IMR-90 (cell line): ENCODE results near the gene NOTCH2. TPM values are rescaled to one million over a fixed set of nuclear protein-coding genes. Genes with fewer than 3 reads are reported as not detected.
A peak's percentile ranks its signal among the peaks of the same experiment; 100 is the strongest.

Experiments used
- ATAC-seq: fragments of 200-7000 bp; cut with Tn5 transposase; 2 replicates; pipeline ENCODE4 v1.9.1; 2020; ENCODE audit warnings: low read depth, mild to moderate bottlenecking, moderate library complexity
- BruUV-seq: library from RNA; stranded (reverse); fragments of 400-500 nt; replicated peaks from 2 replicates; lab custom pipeline; 2021; lab: Mats Ljungman, UMichigan
- CTCF ChIA-PET: fragments of 300-600 bp; formaldehyde crosslinking; extraction: SDS; loops from one replicate; lab custom pipeline; 2021; ENCODE audit warnings: antibody characterized with exemption; lab: Yijun Ruan, JAX
- POLR2A ChIA-PET: fragments of 300-600 bp; sonication (Branson Sonifier 250); formaldehyde crosslinking; loops from one replicate; lab custom pipeline; 2022; ENCODE audit warnings: antibody characterized with exemption; ENCODE audit not compliant: unreplicated experiment; lab: Charles Lee
- DNase-seq: peaks from one replicate; pipeline ENCODE4 v3.0.0; 2013
- H2AFZ ChIP-seq: replicated peaks from 2 replicates; pipeline ENCODE3; 2013; ENCODE audit warnings: low read length, mild to moderate bottlenecking; ENCODE audit not compliant: poor library complexity
- H2AK5ac ChIP-seq: 2 replicates; pipeline ENCODE4 v1.6.1; 2013; ENCODE audit warnings: low read depth, low read length, inconsistent platforms
- H2AK9ac ChIP-seq: replicated peaks from 2 replicates; pipeline ENCODE3; 2013; ENCODE audit warnings: mild to moderate bottlenecking, low read depth, low read length, moderate library complexity; ENCODE audit not compliant: poor library complexity
- H2BK120ac ChIP-seq: 2 replicates; pipeline ENCODE4 v1.6.1; 2013; ENCODE audit warnings: low read depth, low read length, inconsistent platforms
- H2BK15ac ChIP-seq: 3 replicates; pipeline ENCODE4 v1.6.1; 2013; ENCODE audit warnings: low read depth, low read length, inconsistent platforms
- H2BK20ac ChIP-seq: 2 replicates; pipeline ENCODE4 v1.6.1; 2013; ENCODE audit warnings: low read depth, mild to moderate bottlenecking, inconsistent platforms, low read length, moderate library complexity
- H2BK5ac ChIP-seq: 2 replicates; pipeline ENCODE4 v1.6.1; 2013; ENCODE audit warnings: mild to moderate bottlenecking, low read depth, low read length, inconsistent platforms; ENCODE audit not compliant: poor library complexity, severe bottlenecking
- H3K14ac ChIP-seq: replicated peaks from 2 replicates; pipeline ENCODE4 v1.6.1; 2013; ENCODE audit warnings: low read depth, low read length, inconsistent platforms
- H3K18ac ChIP-seq: 2 replicates; pipeline ENCODE4 v1.6.1; 2013; ENCODE audit warnings: low read depth, low read length, control low read depth
- H3K23ac ChIP-seq: 2 replicates; pipeline ENCODE4 v1.6.1; 2013; ENCODE audit warnings: low read depth, low read length, inconsistent platforms
- H3K27ac ChIP-seq: 2 replicates; pipeline ENCODE4 v1.5.1; 2013; ENCODE audit warnings: mild to moderate bottlenecking, control low read depth, low read length; ENCODE audit not compliant: insufficient read depth
- H3K27me3 ChIP-seq: 2 replicates; pipeline ENCODE4 v1.6.1; 2013; ENCODE audit warnings: low read length; ENCODE audit not compliant: control insufficient read depth, insufficient read depth
- H3K36me3 ChIP-seq: 2 replicates; pipeline ENCODE4 v1.6.1; 2013; ENCODE audit warnings: low read length, mixed read lengths; ENCODE audit not compliant: control insufficient read depth, insufficient read depth
- H3K4ac ChIP-seq: 2 replicates; pipeline ENCODE4 v1.6.1; 2013; ENCODE audit warnings: low read depth, low read length, inconsistent platforms
- H3K4me1 ChIP-seq: 2 replicates; pipeline ENCODE4 v1.6.1; 2013; ENCODE audit warnings: low read length, mixed read lengths; ENCODE audit not compliant: control insufficient read depth, insufficient read depth
- H3K4me2 ChIP-seq: 2 replicates; pipeline ENCODE4 v1.6.1; 2013; ENCODE audit warnings: low read depth, mild to moderate bottlenecking, control low read depth, low read length, moderate library complexity
- H3K4me3 ChIP-seq: 2 replicates; pipeline ENCODE4 v1.5.1; 2013; ENCODE audit warnings: low read depth, mild to moderate bottlenecking, control low read depth, low read length, moderate library complexity; ENCODE audit not compliant: insufficient read depth
- H3K56ac ChIP-seq: 2 replicates; pipeline ENCODE4 v1.6.1; 2013; ENCODE audit warnings: low read length, inconsistent platforms; ENCODE audit not compliant: insufficient read depth; ENCODE audit errors: extremely low read depth
- H3K79me1 ChIP-seq, 2 experiments: 2 replicates each; pipeline ENCODE4 v1.6.1; 2013; ENCODE audit warnings: low read length in 2 of 2, inconsistent platforms in 1 of 2, low read depth in 1 of 2
- H3K9ac ChIP-seq: 2 replicates; pipeline ENCODE4 v1.6.1; 2013; ENCODE audit warnings: low read depth, low read length, control low read depth
- H3K9me1 ChIP-seq: 2 replicates; pipeline ENCODE4 v1.6.1; 2013; ENCODE audit warnings: low read length, inconsistent platforms; ENCODE audit not compliant: insufficient read depth
- H3K9me3 ChIP-seq: 2 replicates; pipeline ENCODE4 v1.6.1; 2013; ENCODE audit warnings: low read length; ENCODE audit not compliant: control insufficient read depth, insufficient read depth
- H4K20me1 ChIP-seq: 2 replicates; pipeline ENCODE4 v1.6.1; 2013; ENCODE audit warnings: low read length, inconsistent platforms; ENCODE audit not compliant: insufficient read depth
- H4K5ac ChIP-seq: 2 replicates; pipeline ENCODE4 v1.6.1; 2013; ENCODE audit warnings: mild to moderate bottlenecking, low read depth, low read length, control low read depth
- H4K8ac ChIP-seq, 2 experiments: 2 replicates each; pipeline ENCODE4 v1.6.1; 2013; ENCODE audit warnings: low read depth in 2 of 2, low read length in 2 of 2, control low read depth in 1 of 2, inconsistent platforms in 1 of 2
- H4K91ac ChIP-seq: 2 replicates; pipeline ENCODE4 v1.6.1; 2013; ENCODE audit warnings: low read depth, low read length, inconsistent platforms; ENCODE audit not compliant: insufficient read depth
- BHLHE40 ChIP-seq: fragments of 150-350 bp; IDR thresholded peaks from 2 replicates; pipeline ENCODE4 v1.6.1; 2016; ENCODE audit warnings: mild to moderate bottlenecking, low read depth, low read length
- CHD1 ChIP-seq: IDR thresholded peaks from 2 replicates; pipeline ENCODE4 v1.6.1; 2012; ENCODE audit warnings: low read depth, low read length, improper control_type of control experiment
- FOS ChIP-seq: fragments of 150-350 bp; IDR thresholded peaks from 2 replicates; pipeline ENCODE4 v1.6.1; 2016; ENCODE audit warnings: low read depth, low read length
- RAD21 ChIP-seq: IDR thresholded peaks from 2 replicates; pipeline ENCODE4 v1.6.1; 2012; ENCODE audit warnings: low read length, improper control_type of control experiment
- RCOR1 ChIP-seq: IDR thresholded peaks from 2 replicates; pipeline ENCODE4 v1.6.1; 2012; ENCODE audit warnings: mild to moderate bottlenecking, low read length, improper control_type of control experiment; ENCODE audit not compliant: insufficient replicate concordance
- RFX5 ChIP-seq: IDR thresholded peaks from 2 replicates; pipeline ENCODE4 v1.8.0; 2012; ENCODE audit warnings: low read depth, mild to moderate bottlenecking, low read length, moderate library complexity
- SMC3 ChIP-seq: fragments of 150-350 bp; IDR thresholded peaks from 2 replicates; pipeline ENCODE4 v1.6.1; 2016; ENCODE audit warnings: low read depth, mild to moderate bottlenecking, antibody characterized with exemption, low read length, moderate library complexity
- WGBS, 2 experiments: methylation state at CpG; one replicate each; pipeline versions ENCODE4 v1.1.5 to v1.1.7; 2013; ENCODE audit warnings: missing lambda C conversion rate in 2 of 2; ENCODE audit not compliant: insufficient read length in 1 of 2; ENCODE audit errors: extremely low coverage in 2 of 2; 5-methylcytosine and 5-hydroxymethylcytosine counted together
- dilution Hi-C: fragments of 300-500 bp; cut with HindIII; formaldehyde crosslinking; loops from one replicate; pipeline ENCODE4 v1.14.3; 2018; ENCODE audit warnings: low sequenced_read_pairs; ENCODE audit not compliant: unreplicated experiment
- in situ Hi-C: fragments of 300-500 bp; cut with MboI; formaldehyde crosslinking; loops from 3 replicates; pipeline ENCODE4 v1.14.3; 2019; ENCODE audit warnings: low sequenced_read_pairs, inconsistent platforms, mixed read lengths
- intact Hi-C: fragments of 100-400 bp; cut with micrococcal nuclease; formaldehyde crosslinking; loops from 2 replicates; pipeline ENCODE4 v1.10.0; 2022
- polyA plus RNA-seq, 3 experiments: library from polyadenylated mRNA; depleted of rRNA; stranded (reverse); fragments of >200 nt; gene quantifications; 2 replicates each; pipeline ENCODE4 v1.2.3, GENCODE V29; 2012; ENCODE audit warnings: low replicate concordance in 1 of 3
- total RNA-seq: library from RNA; depleted of rRNA; stranded (reverse); fragments of >200 nt; gene quantifications from 2 replicates; pipeline ENCODE4 v1.2.3, GENCODE V29; 2012
- TF ChIP-seq, protein P1 (sequence below): fragments of 150-350 bp; IDR thresholded peaks from 2 replicates; pipeline ENCODE4 v1.6.1; 2017; ENCODE audit warnings: mild to moderate bottlenecking, antibody characterized with exemption, low read length, low read depth

NOTCH2 gene
- total and polyA plus RNA-seq, 2 of the 4 experiments (the other 2 are of a cell fraction), result 40.4 to 131 TPM

- H3K9me1 ChIP-seq, result peaks cover 3% of the 10 kb centered on the region; the same call in 1 of the 2 replicates
- H2BK20ac ChIP-seq, result 0 out of 2 replicates have a peak overlapping the region, but pooled peaks have one; percentile 26
- H3K14ac ChIP-seq, result 0 out of 2 replicates have a peak overlapping the region, but pooled peaks have one; percentile 3
- no peaks in the 10 kb centered on the region for H3K79me1 ChIP-seq
- peak overlapping the region; percentile 4 for H2BK5ac ChIP-seq
- H3K9ac ChIP-seq, result no peak overlapping the region
- no peak overlapping the region for H3K4me3 ChIP-seq
- no peaks in the 10 kb centered on the region for H3K36me3 ChIP-seq
- ChIA-PET POLR2A (no interaction called here), CTCF (interaction anchor here (0.7 to 1.2 kb wide), 3 partner anchors 11 to 75 kb away, joined by 3 to 6 read pairs (median 3); no protein-coding TSS in a partner anchor)
- no peak overlapping the region; the same call in 2 of the 3 replicates for H2BK15ac ChIP-seq
- peak overlapping the region; percentile 11; the same call in 1 of the 2 replicates for H4K91ac ChIP-seq
- dilution Hi-C loops (no loop called here), intact Hi-C loops (loop anchor here (10.0 kb wide), 2 partner anchors 71 to 271 kb away; no protein-coding TSS in a partner anchor), in situ Hi-C loops (no loop called here)
- no peak overlapping the region for H3K18ac ChIP-seq
- H3K27me3 ChIP-seq, result no peaks in the 10 kb centered on the region
- no peaks in the 10 kb centered on the region for H3K9me3 ChIP-seq
- no peak overlapping the region for H3K56ac ChIP-seq
- H3K27ac ChIP-seq, result no peak overlapping the region
- no TSS peak for BruUV-seq
- H3K4ac ChIP-seq, result 0 out of 2 replicates have a peak overlapping the region, but pooled peaks have one; percentile 6
- H2AK9ac ChIP-seq, result no peak overlapping the region
- TF ChIP-seq CHD1, result no peak
- no peak for TF ChIP-seq FOS
- TF ChIP-seq BHLHE40, result no peak
- no peak for TF ChIP-seq RCOR1
- TF ChIP-seq RFX5, result no peak
- TF ChIP-seq RAD21, result no peak
- TF ChIP-seq, protein P1, sequence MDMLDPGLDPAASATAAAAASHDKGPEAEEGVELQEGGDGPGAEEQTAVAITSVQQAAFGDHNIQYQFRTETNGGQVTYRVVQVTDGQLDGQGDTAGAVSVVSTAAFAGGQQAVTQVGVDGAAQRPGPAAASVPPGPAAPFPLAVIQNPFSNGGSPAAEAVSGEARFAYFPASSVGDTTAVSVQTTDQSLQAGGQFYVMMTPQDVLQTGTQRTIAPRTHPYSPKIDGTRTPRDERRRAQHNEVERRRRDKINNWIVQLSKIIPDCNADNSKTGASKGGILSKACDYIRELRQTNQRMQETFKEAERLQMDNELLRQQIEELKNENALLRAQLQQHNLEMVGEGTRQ, result no peak
- no peak for TF ChIP-seq SMC3
- peaks cover 8% of the 10 kb centered on the region; the same call in 1 of the 2 replicates for H3K4me1 ChIP-seq
- WGBS, 2 experiments, result no CpG with 5 or more reads among the region's 4 CpGs
- no peak overlapping the region for H2AFZ ChIP-seq
- ATAC-seq, result peak; percentile 60
- no peak overlapping the region for H4K5ac ChIP-seq
- H4K20me1 ChIP-seq, result no peaks in the 10 kb centered on the region
- H4K8ac ChIP-seq, result no peak overlapping the region; a peak in 1 of 4 replicates
- no peak overlapping the region for H3K4me2 ChIP-seq
- peak; percentile 86 for DNase-seq
- no peak overlapping the region for H2BK120ac ChIP-seq
- H2AK5ac ChIP-seq, result no peak overlapping the region
- no peak overlapping the region for H3K23ac ChIP-seq
Observed at GRCh38 chr1:119873135-119874015, 196.1 kb downstream of the NOTCH2 start.
